PC-9 (cell line): ENCODE data around the gene CXorf38.

Experiments used
- CTCF ChIP-seq: fragments of 200-600 bp; sonication (generic); conservative IDR thresholded peaks from 2 replicates; pipeline ENCODE4 v1.6.1; 2017; ENCODE audit warnings: mixed run types, antibody characterized with exemption, mild to moderate bottlenecking, moderate library complexity
- EZH2 ChIP-seq: fragments of 200-600 bp; sonication (generic); IDR thresholded peaks from 2 replicates; pipeline ENCODE4 v1.8.0; 2017; ENCODE audit warnings: antibody characterized with exemption, low read depth

GRCh38 chrX:40578039-40578695, 69.2 kb downstream of the CXorf38 start:
- TF ChIP-seq CTCF (no peak), EZH2 (no peak)
